Measurements from ENCODE around the gene ZNF526. TPM values are rescaled to one million over a fixed set of nuclear protein-coding genes. Genes with fewer than 3 reads are reported as not detected.
A peak's percentile ranks its signal among the peaks of the same experiment; 100 is the strongest.

Gene ZNF526
- total RNA-seq, 2 experiments from 2014 or later = 5.0 to 6.2 TPM

DNA sequence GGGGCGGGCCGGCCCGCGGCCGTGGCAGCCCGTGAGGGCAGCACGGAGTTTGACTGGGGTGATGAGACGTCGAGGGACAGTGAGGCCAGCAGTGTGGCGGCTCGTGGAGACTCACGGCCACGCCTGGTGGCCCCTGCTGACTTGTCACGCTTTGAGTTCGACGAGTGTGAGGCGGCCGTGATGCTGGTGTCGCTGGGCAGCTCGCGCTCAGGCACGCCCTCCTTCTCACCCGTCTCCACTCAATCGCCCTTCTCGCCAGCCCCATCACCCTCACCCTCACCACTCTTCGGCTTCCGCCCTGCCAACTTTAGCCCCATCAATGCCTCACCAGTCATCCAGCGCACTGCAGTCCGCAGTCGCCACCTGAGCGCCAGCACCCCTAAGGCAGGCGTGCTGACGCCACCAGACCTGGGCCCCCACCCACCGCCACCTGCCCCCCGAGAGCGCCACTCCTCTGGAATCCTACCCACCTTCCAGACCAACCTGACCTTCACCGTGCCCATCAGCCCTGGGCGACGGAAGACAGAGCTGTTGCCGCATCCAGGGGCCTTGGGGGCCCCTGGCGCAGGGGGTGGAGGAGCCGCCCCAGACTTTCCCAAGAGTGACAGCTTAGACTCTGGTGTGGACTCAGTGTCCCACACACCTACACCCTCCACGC, 53.4 kb downstream of the ZNF526 start:
- no peaks in the 10 kb centered on the region for H3K27me3 Mint-ChIP-seq
- CTCF ChIA-PET = no interaction called here
- no peak for ATAC-seq (ENCODE audit: poor library complexity)
- H3K9me3 Mint-ChIP-seq = no peaks in the 10 kb centered on the region
- Histone ChIP-seq H3K36me3 (ENCODE audit: insufficient read depth, low read length) (peaks cover 35% of the 10 kb centered on the region), H3K27ac (ENCODE audit: low read depth in 1 of 2, low read length in 2 of 2) (no peak overlapping the region), H3K27me3 (ENCODE audit: control insufficient read depth in 1 of 2, insufficient read depth in 2 of 2, low read length in 2 of 2) (no peaks in the 10 kb centered on the region), H3K9me3 (ENCODE audit: control insufficient read depth in 1 of 2, insufficient read depth in 1 of 2, low read length in 2 of 2) (no peaks in the 10 kb centered on the region), H3K4me3 (ENCODE audit: low read length) (no peak overlapping the region), H3K4me1 (ENCODE audit: insufficient read depth, low read length) (peaks cover 73% of the 10 kb centered on the region)
- peaks cover 47% of the 10 kb centered on the region for H3K4me1 Mint-ChIP-seq (ENCODE audit: low read depth)
- intact Hi-C loops (cut with DNase I, micrococcal nuclease) = no loop called here
- no peak overlapping the region for H3K4me3 Mint-ChIP-seq
- TF ChIP-seq, protein P1, sequence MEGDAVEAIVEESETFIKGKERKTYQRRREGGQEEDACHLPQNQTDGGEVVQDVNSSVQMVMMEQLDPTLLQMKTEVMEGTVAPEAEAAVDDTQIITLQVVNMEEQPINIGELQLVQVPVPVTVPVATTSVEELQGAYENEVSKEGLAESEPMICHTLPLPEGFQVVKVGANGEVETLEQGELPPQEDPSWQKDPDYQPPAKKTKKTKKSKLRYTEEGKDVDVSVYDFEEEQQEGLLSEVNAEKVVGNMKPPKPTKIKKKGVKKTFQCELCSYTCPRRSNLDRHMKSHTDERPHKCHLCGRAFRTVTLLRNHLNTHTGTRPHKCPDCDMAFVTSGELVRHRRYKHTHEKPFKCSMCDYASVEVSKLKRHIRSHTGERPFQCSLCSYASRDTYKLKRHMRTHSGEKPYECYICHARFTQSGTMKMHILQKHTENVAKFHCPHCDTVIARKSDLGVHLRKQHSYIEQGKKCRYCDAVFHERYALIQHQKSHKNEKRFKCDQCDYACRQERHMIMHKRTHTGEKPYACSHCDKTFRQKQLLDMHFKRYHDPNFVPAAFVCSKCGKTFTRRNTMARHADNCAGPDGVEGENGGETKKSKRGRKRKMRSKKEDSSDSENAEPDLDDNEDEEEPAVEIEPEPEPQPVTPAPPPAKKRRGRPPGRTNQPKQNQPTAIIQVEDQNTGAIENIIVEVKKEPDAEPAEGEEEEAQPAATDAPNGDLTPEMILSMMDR (IDR thresholded peaks at IDR 0.05) = no peak
- peaks cover 35% of the 10 kb centered on the region for H3K36me3 Mint-ChIP-seq (ENCODE audit: low read depth)
- peak in 1 of 14 experiments; percentile 1 for DNase-seq
- POLR2A ChIA-PET = no interaction called here
- H3K27ac Mint-ChIP-seq = no peak overlapping the region

GRCh38 chr19:42274065-42274682, 54.1 kb downstream of the ZNF526 start:
- peak overlapping the region; percentile 69 for H3K27ac Mint-ChIP-seq
- no peaks in the 10 kb centered on the region for H3K27me3 Mint-ChIP-seq
- ATAC-seq (ENCODE audit: poor library complexity) (no peak), DNase-seq (peak in 2 of 14 experiments; percentile 0 to 25)
- H3K36me3 Mint-ChIP-seq (ENCODE audit: low read depth) = peaks cover 35% of the 10 kb centered on the region
- TF ChIP-seq, protein P1 (IDR thresholded peaks at IDR 0.05) = no peak
- Histone ChIP-seq H3K27me3 (ENCODE audit: control insufficient read depth in 1 of 2, insufficient read depth in 2 of 2, low read length in 2 of 2) (no peaks in the 10 kb centered on the region), H3K4me3 (ENCODE audit: low read length) (no peak overlapping the region), H3K4me1 (ENCODE audit: insufficient read depth, low read length) (peaks cover 80% of the 10 kb centered on the region), H3K27ac (ENCODE audit: low read depth in 1 of 2, low read length in 2 of 2) (no peak overlapping the region), H3K36me3 (ENCODE audit: insufficient read depth, low read length) (peaks cover 35% of the 10 kb centered on the region), H3K9me3 (ENCODE audit: control insufficient read depth in 1 of 2, insufficient read depth in 1 of 2, low read length in 2 of 2) (no peaks in the 10 kb centered on the region)
- H3K4me3 Mint-ChIP-seq = no peak overlapping the region
- H3K9me3 Mint-ChIP-seq = no peaks in the 10 kb centered on the region
- ChIA-PET CTCF (no interaction called here), POLR2A (interaction anchor here (0.9 to 1.0 kb wide), 2 partner anchors 9 to 31 kb away, joined by 3 read pairs; partner anchors contain the start of gene GSK3A)
- intact Hi-C loops (cut with DNase I, micrococcal nuclease) = no loop called here
- H3K4me1 Mint-ChIP-seq (ENCODE audit: low read depth) = peaks cover 51% of the 10 kb centered on the region

DNA sequence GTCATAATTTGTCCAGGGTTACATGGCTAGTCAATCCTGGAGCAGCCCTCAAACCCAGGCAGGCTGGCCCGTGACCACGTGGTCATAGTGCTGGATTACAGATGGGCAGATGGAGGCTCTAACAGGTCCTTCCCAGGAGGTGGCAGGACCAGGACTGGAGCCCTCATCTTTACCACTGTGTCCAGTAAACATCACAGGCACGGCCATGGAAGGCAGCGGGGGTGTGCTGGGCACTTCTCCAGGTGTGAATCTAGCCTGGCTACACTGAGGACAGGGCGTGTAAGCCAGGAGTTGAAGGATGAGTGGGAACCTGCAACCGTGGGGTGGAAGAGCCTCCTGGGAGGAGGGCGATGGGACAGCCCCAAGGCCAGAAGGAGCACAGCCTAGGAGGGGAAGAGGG, 55.0 kb downstream of the ZNF526 start:
- H3K27me3 Mint-ChIP-seq = no peaks in the 10 kb centered on the region
- intact Hi-C loops (cut with DNase I, micrococcal nuclease) = no loop called here
- H3K36me3 Mint-ChIP-seq (ENCODE audit: low read depth) = peaks cover 35% of the 10 kb centered on the region

More for the DNA sequence above, 55.0 kb downstream of the ZNF526 start:
- Histone ChIP-seq H3K27me3 (ENCODE audit: control insufficient read depth in 1 of 2, insufficient read depth in 2 of 2, low read length in 2 of 2) (no peaks in the 10 kb centered on the region), H3K4me1 (ENCODE audit: insufficient read depth, low read length) (peaks cover 81% of the 10 kb centered on the region), H3K4me3 (ENCODE audit: low read length) (no peak overlapping the region), H3K36me3 (ENCODE audit: insufficient read depth, low read length) (peaks cover 35% of the 10 kb centered on the region), H3K9me3 (ENCODE audit: control insufficient read depth in 1 of 2, insufficient read depth in 1 of 2, low read length in 2 of 2) (no peaks in the 10 kb centered on the region), H3K27ac (ENCODE audit: low read depth in 1 of 2, low read length in 2 of 2) (no peak overlapping the region)
- Mint-ChIP-seq H3K9me3 (no peaks in the 10 kb centered on the region), H3K4me1 (ENCODE audit: low read depth) (peaks cover 51% of the 10 kb centered on the region), H3K27ac (peak overlapping the region; percentile 69), H3K4me3 (peak overlapping the region; percentile 32)
- CTCF ChIA-PET = no interaction called here
- TF ChIP-seq, protein P1 (IDR thresholded peaks at IDR 0.05) = no peak
- DNase-seq = peak in 1 of 14 experiments; percentile 1
- no peak for ATAC-seq (ENCODE audit: poor library complexity)
- POLR2A ChIA-PET = interaction anchor here (0.9 to 1.0 kb wide), 2 partner anchors 8 to 32 kb away, joined by 3 read pairs; partner anchors contain the start of gene GSK3A

All from CD4-positive, alpha-beta T cell (primary cell).